Measurements from ENCODE around the gene SYNE4. TPM values are rescaled to one million over a fixed set of nuclear protein-coding genes. Genes with fewer than 3 reads are reported as not detected.
"Not testable (repeated sequence)": the region's sequence is repeated elsewhere in the genome, so short reads cannot be mapped to it uniquely, and the experiment has no call there.

SYNE4 gene
- total and polyA plus RNA-seq, 3 donors from 2014 or later: 0.68 to 1.8 (median 1.3) TPM

DNA sequence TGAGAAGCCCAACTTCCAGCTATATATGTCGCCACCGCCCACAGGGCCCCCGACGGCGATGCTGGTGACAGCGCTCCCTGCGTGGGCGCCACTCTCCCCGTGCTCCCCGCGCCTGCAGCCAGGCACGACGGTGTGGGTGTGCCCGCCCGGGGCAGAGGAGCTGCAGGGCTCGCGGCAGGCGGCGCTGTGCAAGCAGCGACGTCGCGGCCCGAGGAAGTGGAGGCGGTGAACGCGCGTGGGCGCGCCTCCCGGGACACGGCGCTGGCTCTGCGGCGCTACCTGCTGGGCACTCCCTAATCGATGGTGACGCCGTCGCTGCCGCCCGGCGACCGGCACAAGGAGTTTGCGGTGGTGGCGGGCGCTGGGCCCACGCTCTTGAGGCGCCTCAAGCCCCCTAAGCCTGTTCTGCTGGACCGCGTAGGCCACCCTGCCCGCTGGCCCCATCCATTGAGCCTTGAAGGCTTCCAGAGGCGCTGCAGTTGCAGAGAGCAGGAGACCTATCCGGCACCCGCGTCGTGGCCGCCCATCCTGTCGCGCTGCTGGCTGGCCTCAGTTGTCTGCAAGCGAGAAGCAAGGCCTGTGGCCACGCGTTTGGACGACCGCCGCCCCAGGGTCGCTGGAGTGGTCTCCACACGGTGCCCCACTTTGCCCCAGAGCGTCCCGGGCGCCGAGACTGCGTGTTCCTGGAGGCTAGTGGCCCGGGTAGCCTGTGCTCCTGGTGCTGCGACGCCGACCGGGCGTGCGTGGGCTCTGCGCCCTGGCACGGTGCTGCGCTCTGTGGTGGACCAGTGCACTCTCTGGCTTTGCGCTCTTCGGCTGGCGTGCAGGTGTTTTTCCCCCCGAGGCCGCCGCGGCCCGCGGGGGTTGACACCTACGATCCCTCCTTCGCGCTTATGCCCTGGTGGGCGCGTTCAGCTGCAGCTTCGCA lies 49.3 kb downstream of the SYNE4 start:
- H3K4me1 ChIP-seq: peaks cover 5% of the 10 kb centered on the region
- no peaks in the 10 kb centered on the region for H3K9me3 ChIP-seq
- TF ChIP-seq, protein P1, sequence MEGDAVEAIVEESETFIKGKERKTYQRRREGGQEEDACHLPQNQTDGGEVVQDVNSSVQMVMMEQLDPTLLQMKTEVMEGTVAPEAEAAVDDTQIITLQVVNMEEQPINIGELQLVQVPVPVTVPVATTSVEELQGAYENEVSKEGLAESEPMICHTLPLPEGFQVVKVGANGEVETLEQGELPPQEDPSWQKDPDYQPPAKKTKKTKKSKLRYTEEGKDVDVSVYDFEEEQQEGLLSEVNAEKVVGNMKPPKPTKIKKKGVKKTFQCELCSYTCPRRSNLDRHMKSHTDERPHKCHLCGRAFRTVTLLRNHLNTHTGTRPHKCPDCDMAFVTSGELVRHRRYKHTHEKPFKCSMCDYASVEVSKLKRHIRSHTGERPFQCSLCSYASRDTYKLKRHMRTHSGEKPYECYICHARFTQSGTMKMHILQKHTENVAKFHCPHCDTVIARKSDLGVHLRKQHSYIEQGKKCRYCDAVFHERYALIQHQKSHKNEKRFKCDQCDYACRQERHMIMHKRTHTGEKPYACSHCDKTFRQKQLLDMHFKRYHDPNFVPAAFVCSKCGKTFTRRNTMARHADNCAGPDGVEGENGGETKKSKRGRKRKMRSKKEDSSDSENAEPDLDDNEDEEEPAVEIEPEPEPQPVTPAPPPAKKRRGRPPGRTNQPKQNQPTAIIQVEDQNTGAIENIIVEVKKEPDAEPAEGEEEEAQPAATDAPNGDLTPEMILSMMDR (IDR thresholded peaks at IDR 0.05): peak in 1 of 3 experiments; percentile 17
- no peak for TF ChIP-seq POLR2A (IDR thresholded peaks at IDR 0.05)
- DNase-seq: peak; percentile 60
- 0 to 6% methylated on average over 5 to 73 of the region's 97 CpGs for WGBS, 2 donors
- no peaks in the 10 kb centered on the region for H3K27me3 ChIP-seq
- intact Hi-C loops (cut with DNase I; ENCODE audit: low total_unique reads): no loop called here
- H3K4me3 ChIP-seq: peak overlapping the region in 1 of 2 donors; percentile 15
- no peak overlapping the region for H3K27ac ChIP-seq
- no peaks in the 10 kb centered on the region for H3K36me3 ChIP-seq (ENCODE audit: low read depth, missing control alignments)

DNA sequence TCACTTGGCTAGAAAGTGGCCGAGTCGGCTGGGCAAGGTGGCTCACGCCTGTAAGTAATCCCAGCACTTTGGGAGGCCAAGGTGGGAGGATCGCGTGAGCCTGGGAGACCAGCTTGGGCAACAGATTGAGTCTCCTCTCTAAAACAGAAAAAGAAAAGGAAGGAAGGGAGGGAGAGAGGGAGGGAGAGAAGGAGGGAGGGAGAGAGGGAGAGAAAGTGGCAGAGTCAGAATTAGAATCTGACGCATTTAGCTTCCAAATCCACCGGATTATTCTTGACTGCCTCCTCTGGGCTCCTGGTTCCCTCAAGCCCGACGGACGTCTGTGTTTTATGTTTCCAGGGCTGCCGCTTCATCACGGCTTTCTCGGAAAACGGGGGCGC lies 50.0 kb downstream of the SYNE4 start:
- H3K4me1 ChIP-seq: peaks cover 5% of the 10 kb centered on the region
- DNase-seq: no peak
- TF ChIP-seq, protein P1 (IDR thresholded peaks at IDR 0.05): no peak
- no peak for TF ChIP-seq POLR2A (IDR thresholded peaks at IDR 0.05)
- no peak overlapping the region for H3K27ac ChIP-seq
- WGBS, 2 donors: 21 to 32% methylated on average over 9 to 15 of the region's 15 CpGs
- no peaks in the 10 kb centered on the region for H3K36me3 ChIP-seq (ENCODE audit: low read depth, missing control alignments)
- H3K27me3 ChIP-seq: no peaks in the 10 kb centered on the region
- H3K4me3 ChIP-seq: peak overlapping the region in 1 of 2 donors; percentile 15
- no peaks in the 10 kb centered on the region for H3K9me3 ChIP-seq
- intact Hi-C loops (cut with DNase I; ENCODE audit: low total_unique reads): no loop called here

DNA sequence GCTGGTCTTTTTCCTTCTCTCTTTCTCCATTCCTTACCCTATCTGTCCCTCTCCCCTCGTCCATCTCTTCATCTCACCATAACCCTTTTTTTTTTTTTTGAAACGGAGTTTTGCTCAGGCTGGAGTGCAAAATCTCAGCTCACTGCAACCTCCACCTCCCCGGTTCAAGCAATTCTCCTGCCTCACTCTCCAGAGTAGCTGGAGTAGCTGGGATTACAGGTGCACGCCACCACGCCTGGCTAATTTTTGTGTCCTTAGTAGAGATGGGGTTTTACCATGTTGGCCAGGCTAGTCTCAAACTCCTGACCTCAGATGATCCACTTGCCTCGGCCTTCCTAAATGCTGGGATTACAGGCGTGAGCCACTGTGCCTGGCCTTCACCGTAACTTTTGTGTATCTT lies 51.2 kb downstream of the SYNE4 start:
- H3K4me3 ChIP-seq; H3K4me1 ChIP-seq; H3K36me3 ChIP-seq (ENCODE audit: low read depth, missing control alignments); H3K9me3 ChIP-seq; intact Hi-C loops (cut with DNase I; ENCODE audit: low total_unique reads); DNase-seq; H3K27ac ChIP-seq; H3K27me3 ChIP-seq: not testable (repeated sequence)
- WGBS, 2 donors: 84 to 86% methylated on average over 8 of the region's 8 CpGs

DNA sequence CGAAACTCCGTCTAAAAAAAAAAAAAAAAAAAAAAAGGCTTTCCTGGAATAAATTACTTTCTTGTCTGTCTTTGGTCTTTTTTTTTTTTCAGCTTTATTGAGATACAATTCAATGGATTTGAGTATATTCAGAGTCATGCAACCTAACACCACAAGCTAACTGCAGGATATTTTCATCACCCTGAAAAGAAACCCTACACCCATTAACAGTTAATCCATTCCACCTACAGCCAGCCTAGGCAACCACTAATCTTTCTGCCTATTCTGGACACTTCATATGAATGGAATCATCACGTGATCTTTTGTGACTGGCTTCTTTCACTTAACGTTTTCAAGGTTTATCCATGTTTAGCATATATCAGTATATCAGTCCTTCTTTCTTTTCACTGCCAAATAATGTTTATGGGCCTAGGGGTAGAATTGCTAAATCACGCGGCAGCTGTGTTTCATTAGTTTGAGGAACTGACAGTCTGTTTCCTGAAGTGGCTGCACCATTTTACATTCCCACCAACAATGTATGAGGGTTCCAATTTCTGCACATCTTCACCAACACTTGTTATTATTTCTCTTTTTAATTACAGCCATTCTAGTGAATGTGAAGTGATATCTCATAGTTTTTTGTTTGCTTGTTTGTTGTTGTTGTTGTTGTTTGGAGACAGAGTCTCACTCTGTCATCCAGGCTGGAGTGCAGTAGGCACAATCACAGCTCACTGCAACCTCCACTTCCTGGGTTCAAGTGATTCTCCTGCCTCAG lies 52.6 kb downstream of the SYNE4 start:
- Histone ChIP-seq H3K36me3 (ENCODE audit: low read depth, missing control alignments) (no peaks in the 10 kb centered on the region), H3K27me3 (no peaks in the 10 kb centered on the region), H3K4me3 (no peak overlapping the region), H3K9me3 (no peaks in the 10 kb centered on the region), H3K27ac (no peak overlapping the region), H3K4me1 (peaks cover 5% of the 10 kb centered on the region)
- WGBS, 2 donors: 75 to 79% methylated on average over 6 of the region's 6 CpGs
- no peak for DNase-seq
- intact Hi-C loops (cut with DNase I; ENCODE audit: low total_unique reads): no loop called here
- no peak for TF ChIP-seq POLR2A (IDR thresholded peaks at IDR 0.05)
- TF ChIP-seq, protein P1 (IDR thresholded peaks at IDR 0.05): no peak

Small RNA genes lying within 50 kb of the gene (small RNA-seq; reads per million reads assigned to genes)
- 0 reads per million in 2 donors for gene AF038458.1

Other genes with a start within 250 kb of the SYNE4 start
- 100 to 1,000 TPM in 1 of 2 donors, 10 to 100 TPM in 1; 56.2 to 133 TPM for gene ARHGAP33, start 233.2 kb downstream of the SYNE4 start, total RNA-seq
- gene ARHGAP33, start 233.2 kb downstream of the SYNE4 start, polyA plus RNA-seq (ENCODE audit: insufficient read depth, low read depth, low replicate concordance): 46.6 TPM
- gene PRODH2, start 196.0 kb downstream of the SYNE4 start, total RNA-seq: 1 to 10 TPM in 1 of 2 donors, under 1 TPM in 1; 0.99 to 1.3 TPM
- gene PRODH2, start 196.0 kb downstream of the SYNE4 start, polyA plus RNA-seq (ENCODE audit: insufficient read depth, low read depth, low replicate concordance): 2.7 TPM
- 1 to 10 TPM; 1.8 to 2.7 TPM for gene NPHS1, start 156.3 kb downstream of the SYNE4 start, total RNA-seq
- 3.8 TPM for gene NPHS1, start 156.3 kb downstream of the SYNE4 start, polyA plus RNA-seq (ENCODE audit: insufficient read depth, low read depth, low replicate concordance)
- under 1 TPM; 0.56 to 0.87 TPM for gene KIRREL2, start 151.9 kb downstream of the SYNE4 start, total RNA-seq
- gene KIRREL2, start 151.9 kb downstream of the SYNE4 start, polyA plus RNA-seq (ENCODE audit: insufficient read depth, low read depth, low replicate concordance): 0.84 TPM
- gene APLP1, start 140.2 kb downstream of the SYNE4 start, total RNA-seq: 10 to 100 TPM; 45.7 to 54.3 TPM
- gene APLP1, start 140.2 kb downstream of the SYNE4 start, polyA plus RNA-seq (ENCODE audit: insufficient read depth, low read depth, low replicate concordance): 37.9 TPM
- gene NFKBID, start 108.3 kb downstream of the SYNE4 start, total RNA-seq: 1 to 10 TPM; 3.8 to 6.0 TPM
- 2.8 TPM for gene NFKBID, start 108.3 kb downstream of the SYNE4 start, polyA plus RNA-seq (ENCODE audit: insufficient read depth, low read depth, low replicate concordance)
- gene HCST, start 106.3 kb downstream of the SYNE4 start, total RNA-seq: 1 to 10 TPM in 1 of 2 donors, under 1 TPM in 1; 0.87 to 3.5 TPM
- 16.8 TPM for gene HCST, start 106.3 kb downstream of the SYNE4 start, polyA plus RNA-seq (ENCODE audit: insufficient read depth, low read depth, low replicate concordance)
- 10 to 100 TPM in 1 of 2 donors, 1 to 10 TPM in 1; 2.9 to 21.7 TPM for gene TYROBP, start 100.5 kb downstream of the SYNE4 start, total RNA-seq
- gene TYROBP, start 100.5 kb downstream of the SYNE4 start, polyA plus RNA-seq (ENCODE audit: insufficient read depth, low read depth, low replicate concordance): 77.5 TPM
- 10 to 100 TPM; 27.6 to 31.7 TPM for gene LRFN3, start 72.4 kb downstream of the SYNE4 start, total RNA-seq
- gene LRFN3, start 72.4 kb downstream of the SYNE4 start, polyA plus RNA-seq (ENCODE audit: insufficient read depth, low read depth, low replicate concordance): 12.7 TPM
- 10 to 100 TPM; 40.6 to 55.0 TPM for gene SDHAF1, start 13.6 kb downstream of the SYNE4 start, total RNA-seq
- gene SDHAF1, start 13.6 kb downstream of the SYNE4 start, polyA plus RNA-seq (ENCODE audit: insufficient read depth, low read depth, low replicate concordance): 13.0 TPM
- 10 to 100 TPM; 22.8 to 26.3 TPM for gene ALKBH6, start 5.4 kb upstream of the SYNE4 start, total RNA-seq
- gene ALKBH6, start 5.4 kb upstream of the SYNE4 start, polyA plus RNA-seq (ENCODE audit: insufficient read depth, low read depth, low replicate concordance): 11.9 TPM
- 10 to 100 TPM; 20.7 to 24.2 TPM for gene CLIP3, start 24.1 kb upstream of the SYNE4 start, total RNA-seq
- gene CLIP3, start 24.1 kb upstream of the SYNE4 start, polyA plus RNA-seq (ENCODE audit: insufficient read depth, low read depth, low replicate concordance): 18.2 TPM
- 10 to 100 TPM; 25.0 to 34.2 TPM for gene THAP8, start 45.5 kb upstream of the SYNE4 start, total RNA-seq
- gene THAP8, start 45.5 kb upstream of the SYNE4 start, polyA plus RNA-seq (ENCODE audit: insufficient read depth, low read depth, low replicate concordance): 25.8 TPM
- 100 to 1,000 TPM in 1 of 2 donors, 10 to 100 TPM in 1; 72.3 to 106 TPM for gene WDR62, start 46.1 kb upstream of the SYNE4 start, total RNA-seq
- 178 TPM for gene WDR62, start 46.1 kb upstream of the SYNE4 start, polyA plus RNA-seq (ENCODE audit: insufficient read depth, low read depth, low replicate concordance)
- gene OVOL3, start 102.3 kb upstream of the SYNE4 start, total RNA-seq: 1 to 10 TPM; 3.3 to 3.4 TPM
- 2.6 TPM for gene OVOL3, start 102.3 kb upstream of the SYNE4 start, polyA plus RNA-seq (ENCODE audit: insufficient read depth, low read depth, low replicate concordance)
- gene POLR2I, start 106.1 kb upstream of the SYNE4 start, total RNA-seq: 100 to 1,000 TPM; 106 to 116 TPM
- gene POLR2I, start 106.1 kb upstream of the SYNE4 start, polyA plus RNA-seq (ENCODE audit: insufficient read depth, low read depth, low replicate concordance): 307 TPM
- 100 to 1,000 TPM; 177 to 226 TPM for gene TBCB, start 106.7 kb upstream of the SYNE4 start, total RNA-seq
- 195 TPM for gene TBCB, start 106.7 kb upstream of the SYNE4 start, polyA plus RNA-seq (ENCODE audit: insufficient read depth, low read depth, low replicate concordance)
- gene CAPNS1, start 131.3 kb upstream of the SYNE4 start, total RNA-seq: 100 to 1,000 TPM; 147 to 190 TPM
- 957 TPM for gene CAPNS1, start 131.3 kb upstream of the SYNE4 start, polyA plus RNA-seq (ENCODE audit: insufficient read depth, low read depth, low replicate concordance)
- 1 to 10 TPM in 1 of 2 donors, under 1 TPM in 1; 0.79 to 4.8 TPM for gene COX7A1, start 143.6 kb upstream of the SYNE4 start, total RNA-seq
- 25.4 TPM for gene COX7A1, start 143.6 kb upstream of the SYNE4 start, polyA plus RNA-seq (ENCODE audit: insufficient read depth, low read depth, low replicate concordance)
- 10 to 100 TPM in 1 of 2 donors, 1 to 10 TPM in 1; 7.7 to 10.3 TPM for gene ZNF565, start 205.9 kb upstream of the SYNE4 start, total RNA-seq
- 11.6 TPM for gene ZNF565, start 205.9 kb upstream of the SYNE4 start, polyA plus RNA-seq (ENCODE audit: insufficient read depth, low read depth, low replicate concordance)
- gene ZNF146, start 206.3 kb upstream of the SYNE4 start, total RNA-seq: 10 to 100 TPM; 37.1 to 40.4 TPM
- 12.9 TPM for gene ZNF146, start 206.3 kb upstream of the SYNE4 start, polyA plus RNA-seq (ENCODE audit: insufficient read depth, low read depth, low replicate concordance)

Data from testis (tissue), 3 donors.